ENCODE results near the gene BCL7B.
"Not testable (repeated sequence)": the region's sequence is repeated elsewhere in the genome, so short reads cannot be mapped to it uniquely, and the experiment has no call there.

Gene BCL7B

DNA sequence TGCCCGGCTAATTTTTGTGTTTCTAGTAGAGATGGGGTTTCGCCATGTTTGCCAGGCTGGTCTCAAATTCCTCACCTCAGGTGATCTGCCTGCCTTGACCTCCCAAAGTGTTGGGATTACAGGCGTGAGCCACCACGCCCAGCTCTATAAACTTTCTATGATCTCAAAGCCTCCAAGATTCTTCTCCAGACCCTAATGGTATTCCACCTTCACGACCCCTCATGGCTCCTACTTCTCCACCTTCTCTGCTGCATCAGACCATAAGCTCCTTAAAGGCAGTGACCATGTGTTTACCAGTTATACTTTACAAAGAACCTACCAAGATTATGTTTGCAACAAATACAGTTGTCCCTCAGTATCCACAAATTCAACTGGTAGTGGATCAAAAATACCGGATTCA is 25.3 kb downstream of the BCL7B start:
- no peak for DNase-seq

DNA sequence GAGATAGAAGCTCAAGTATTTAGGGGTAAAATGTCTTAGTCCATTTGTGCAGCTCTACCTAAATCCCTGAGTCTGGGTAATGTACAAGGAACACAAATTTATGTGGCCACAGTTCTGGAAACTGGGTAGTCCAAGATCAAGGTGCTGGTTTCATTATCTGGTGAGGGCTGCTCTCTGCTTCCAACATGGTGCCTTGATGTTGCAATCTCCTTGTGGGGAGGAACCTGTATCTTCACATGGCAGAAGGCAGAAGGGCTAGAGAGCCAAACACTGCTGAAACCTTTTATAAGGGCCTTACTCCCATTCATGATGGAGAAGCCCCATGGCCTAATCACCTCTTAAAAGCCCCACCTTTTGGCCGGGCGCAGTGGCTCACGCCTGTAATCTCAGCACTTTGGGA is 26.7 kb downstream of the BCL7B start:
- DNase-seq, result no peak

DNA sequence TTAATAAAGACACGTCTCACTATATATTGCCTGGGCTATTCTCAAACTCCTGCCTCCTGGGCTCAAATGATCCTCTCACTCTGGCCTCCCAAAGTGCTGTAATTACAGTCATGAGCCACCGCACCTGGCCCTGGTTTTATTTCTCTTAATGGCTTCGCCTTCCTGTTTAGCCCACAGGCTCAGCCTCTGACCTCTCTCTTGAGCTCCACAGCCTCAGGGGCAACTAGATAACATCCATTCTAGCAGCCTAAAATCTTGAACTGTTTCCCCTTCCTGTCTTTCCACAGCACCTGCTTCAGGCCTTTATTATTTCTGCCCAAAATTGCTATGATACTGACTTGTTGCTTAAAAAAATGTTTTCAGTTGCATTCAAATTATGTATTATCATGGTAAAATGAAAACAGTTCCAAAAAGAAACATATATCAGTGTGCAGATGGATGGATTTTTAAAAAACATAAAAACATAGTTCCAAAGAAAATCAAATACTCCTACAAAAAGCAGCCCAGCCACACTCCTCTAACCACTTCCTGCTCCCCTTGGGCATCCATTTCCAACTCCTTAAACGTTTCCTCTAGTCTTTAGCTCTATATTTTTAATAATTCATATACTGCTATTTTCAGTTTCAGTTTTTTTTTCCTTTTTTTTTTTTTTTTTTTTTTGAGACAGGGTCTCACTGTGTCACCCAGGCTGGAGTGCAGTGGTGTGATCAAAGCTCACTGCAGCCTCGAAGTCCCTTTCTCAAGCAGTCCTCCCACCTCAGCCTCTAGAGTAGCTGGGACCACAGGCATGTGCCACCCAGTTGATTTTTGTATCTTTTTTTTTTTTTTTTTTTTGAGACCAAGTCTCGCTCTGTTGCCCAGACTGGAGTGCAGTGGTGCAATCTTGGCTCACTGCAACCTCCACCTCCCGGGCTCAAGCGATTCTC is 30.3 kb downstream of the BCL7B start:
- peak; percentile 21 for DNase-seq

DNA sequence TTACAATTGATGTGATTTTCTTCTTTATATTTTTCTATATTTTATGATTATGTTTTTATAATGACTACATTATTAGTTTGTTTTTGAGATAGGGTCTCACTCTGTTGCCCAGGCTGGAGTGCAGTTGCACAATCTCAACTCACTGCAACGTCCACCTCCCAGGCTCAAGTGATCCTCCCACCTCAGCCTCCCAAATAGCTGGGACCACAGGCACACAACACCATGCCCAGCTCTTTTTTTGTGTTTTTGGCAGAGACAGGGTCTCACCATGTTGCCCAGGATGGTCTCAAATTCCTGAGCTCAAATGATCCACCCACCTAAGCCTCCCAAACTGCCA is 31.4 kb downstream of the BCL7B start:
- DNase-seq, result not testable (repeated sequence)

DNA sequence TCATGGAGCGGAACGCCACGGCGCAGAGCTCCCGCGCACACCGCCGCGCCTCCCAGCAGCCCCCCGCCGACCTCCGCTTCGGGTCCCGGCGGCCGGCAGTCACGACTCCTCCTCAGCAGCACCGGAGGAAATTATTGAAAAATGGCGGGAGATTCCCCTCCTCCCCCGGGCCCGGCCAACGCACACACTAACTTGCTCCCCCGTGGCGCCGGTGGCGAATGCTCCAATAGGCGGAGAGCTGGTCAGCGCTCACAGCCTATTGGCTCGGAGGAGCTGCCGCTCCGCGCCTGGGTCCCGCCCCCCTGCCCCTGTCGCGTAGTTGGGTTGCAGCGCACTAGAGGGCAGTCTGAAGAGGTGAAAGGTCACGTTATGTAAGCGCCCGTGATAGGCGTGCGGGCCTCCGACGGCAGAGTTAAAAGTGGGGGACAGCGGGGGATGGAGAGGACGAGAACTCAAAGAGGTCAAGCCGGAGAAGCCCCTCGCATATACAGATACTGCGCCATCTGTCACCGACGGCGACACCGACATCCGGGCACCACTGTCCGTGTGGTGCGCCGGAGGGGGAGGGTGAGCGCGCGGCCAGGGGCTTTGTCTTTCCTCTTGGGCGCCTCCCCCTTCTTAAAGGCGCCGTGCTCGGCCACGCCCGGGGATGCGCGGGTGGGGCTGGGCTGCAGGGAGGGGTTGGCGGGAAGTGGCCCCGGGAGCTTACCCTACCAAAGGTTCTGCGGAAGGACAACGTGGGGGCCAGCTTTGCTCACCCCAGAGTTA is 35.2 kb downstream of the BCL7B start, which contains the start of gene BAZ1B:
Gene BAZ1B (minus strand): TSS at position 189 of the 768 bp plus-strand sequence. CDS start 360 bp downstream, outside the sequence.
- DNase-seq, result peak; percentile 97

DNA sequence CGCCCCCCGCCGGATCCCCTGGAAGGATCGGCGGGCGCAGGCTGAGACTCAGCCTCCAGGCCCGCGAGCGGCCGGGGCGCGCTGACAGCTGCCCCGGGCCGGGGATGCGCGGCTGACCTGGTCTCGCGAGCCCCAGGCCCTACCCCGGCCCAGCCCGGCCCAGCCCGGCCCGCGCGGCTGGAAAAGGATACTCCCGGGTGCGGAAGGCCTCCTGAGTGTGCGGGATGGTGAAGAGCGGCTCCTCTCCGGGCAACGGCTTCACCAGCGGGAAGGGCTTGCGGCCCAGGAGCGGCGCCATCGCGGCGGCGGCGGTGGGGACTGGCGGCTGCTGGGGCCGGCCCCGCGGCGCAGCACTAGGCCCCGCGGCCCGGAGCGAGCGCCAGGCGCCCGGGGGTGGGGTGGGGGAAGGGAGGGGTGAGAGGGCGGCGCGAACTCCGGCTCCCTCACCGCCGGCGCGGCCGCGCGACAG is 35.8 kb downstream of the BCL7B start:
- DNase-seq, result no peak

DNA sequence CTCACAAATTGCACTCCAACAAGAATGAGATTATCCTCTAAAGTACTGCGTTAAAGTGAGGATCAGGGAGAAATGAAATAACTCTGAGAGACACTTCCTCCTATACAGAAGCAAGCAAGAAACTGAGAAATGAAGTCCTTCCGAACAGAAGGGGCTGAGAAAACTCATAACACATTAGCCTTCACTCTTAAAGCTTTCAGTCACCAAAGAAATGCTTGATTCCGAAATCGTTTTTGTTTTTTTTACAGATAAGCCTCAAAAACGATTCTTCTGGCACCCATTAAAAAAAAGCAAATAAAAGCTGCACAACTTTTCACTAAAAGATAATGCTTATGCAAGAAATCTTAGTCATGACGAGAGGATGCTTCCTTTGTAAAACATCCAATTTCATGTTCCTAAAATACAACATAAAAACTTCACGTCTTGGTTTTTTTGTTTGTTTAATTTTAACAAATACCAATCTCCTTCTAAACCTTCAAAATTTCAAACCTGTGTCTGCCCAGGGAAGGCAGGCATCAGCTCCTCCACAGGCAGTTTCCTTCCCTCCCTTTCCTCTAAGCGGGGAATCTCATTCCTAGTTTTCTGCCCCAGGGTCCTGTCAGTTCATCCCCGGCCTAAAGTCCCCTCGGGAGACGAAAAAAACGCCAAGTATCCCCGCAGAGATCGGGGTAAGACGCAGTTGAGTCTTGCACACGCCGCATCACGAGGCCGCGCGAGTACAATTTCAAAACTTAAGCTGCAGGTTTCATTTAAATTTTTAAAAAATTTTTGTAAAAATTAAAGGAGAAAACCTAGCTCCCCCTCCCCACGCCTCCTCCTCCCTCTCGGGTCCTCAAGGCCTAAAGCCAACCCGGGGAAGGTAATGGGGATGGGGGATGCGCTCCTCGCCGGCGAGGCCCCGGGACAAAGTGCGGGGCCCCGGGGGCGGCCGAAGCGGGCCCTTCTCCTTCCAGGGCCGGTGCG is 36.5 kb downstream of the BCL7B start:
- DNase-seq, result no peak

DNA sequence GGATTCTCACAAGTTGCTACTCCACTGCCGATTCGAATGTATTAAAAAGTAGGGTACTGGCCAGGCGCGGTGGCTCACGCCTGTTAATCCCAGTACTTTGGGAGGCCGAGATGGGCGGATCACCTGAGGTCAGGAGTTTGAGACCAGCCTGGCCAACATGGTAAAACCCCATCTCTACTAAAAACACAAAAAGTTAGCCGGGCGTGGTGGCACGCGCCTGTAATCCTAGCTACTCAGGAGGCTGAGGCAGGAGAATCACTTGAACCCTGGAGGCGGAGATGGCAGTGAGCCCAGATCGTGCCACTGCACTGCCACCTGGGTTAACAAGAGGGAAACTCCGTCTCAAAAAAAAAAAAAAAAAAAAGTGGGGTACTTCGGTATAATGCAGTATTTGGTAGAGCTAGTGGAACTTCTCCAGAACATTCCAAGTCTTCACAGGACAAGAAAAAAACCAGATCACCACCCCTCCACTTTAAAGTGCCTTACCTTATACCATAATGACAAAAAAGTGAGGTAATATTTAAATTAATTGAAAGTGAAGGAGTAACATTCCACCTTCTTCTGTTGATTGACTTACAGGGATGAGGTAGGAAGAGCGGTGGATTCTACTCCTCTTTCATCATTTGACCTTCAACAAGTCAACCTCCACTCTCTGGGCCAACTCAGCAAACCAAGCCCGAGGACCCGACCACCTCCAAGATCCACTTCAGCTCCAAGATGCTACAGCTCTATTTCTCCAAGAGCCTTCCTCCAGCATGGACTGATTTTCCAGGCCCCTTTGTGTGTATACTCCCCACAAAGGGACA is 37.4 kb downstream of the BCL7B start:
- peak; percentile 36 for DNase-seq

DNA sequence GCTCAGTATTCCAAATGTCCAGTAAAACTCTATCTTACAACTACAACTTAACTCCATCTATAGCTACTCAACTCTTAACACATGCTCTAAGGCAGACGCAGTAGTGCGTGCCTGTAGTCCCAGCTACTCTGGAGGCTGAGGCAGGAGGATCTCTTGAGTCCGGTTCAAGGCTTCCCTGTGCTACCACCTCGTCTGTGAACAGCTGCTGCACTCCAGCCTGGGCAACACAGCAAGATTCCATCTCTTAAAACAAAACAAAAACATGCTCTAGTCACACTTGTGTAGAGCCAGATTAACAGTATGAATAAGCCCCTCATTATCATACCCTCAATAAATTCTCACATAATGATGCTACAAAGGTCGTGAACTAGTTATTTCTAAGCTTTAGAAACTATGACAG is 39.0 kb downstream of the BCL7B start:
- DNase-seq, result no peak

DNA sequence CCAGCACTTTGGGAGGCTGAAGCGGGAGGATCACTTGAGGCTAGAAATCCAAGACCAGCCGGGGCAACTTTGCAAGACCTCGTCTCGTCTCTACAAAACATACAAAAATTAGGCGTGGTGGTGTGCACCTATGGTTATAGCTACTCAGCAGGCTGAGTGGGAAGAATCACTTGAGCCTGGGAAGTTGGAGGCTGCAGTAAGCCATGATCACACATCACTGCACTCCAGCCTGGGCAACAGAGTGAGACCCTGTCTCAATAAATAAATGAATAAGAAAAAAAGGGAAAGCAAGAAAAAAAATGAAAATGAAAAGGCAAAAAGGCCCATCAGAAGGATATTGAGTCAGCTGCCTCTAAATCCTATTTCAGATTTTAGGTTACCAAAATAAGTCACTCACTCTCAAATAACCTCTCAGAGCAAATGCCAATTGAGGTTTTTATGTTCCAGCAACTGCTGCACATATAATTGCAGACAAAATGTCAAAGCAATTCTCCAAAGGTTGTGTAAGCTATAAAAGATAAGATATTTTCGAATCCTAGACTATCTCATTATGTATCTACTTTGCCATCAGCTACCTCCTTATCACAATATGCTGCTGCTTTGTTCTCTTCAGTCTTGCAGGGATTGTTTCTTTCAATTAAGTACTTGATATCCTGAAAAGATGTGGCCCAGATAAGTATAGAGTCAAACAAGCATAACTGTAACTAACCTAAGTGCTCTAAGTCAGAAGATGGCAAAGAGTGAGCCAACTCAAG is 40.1 kb downstream of the BCL7B start:
- DNase-seq, result no peak

DNA sequence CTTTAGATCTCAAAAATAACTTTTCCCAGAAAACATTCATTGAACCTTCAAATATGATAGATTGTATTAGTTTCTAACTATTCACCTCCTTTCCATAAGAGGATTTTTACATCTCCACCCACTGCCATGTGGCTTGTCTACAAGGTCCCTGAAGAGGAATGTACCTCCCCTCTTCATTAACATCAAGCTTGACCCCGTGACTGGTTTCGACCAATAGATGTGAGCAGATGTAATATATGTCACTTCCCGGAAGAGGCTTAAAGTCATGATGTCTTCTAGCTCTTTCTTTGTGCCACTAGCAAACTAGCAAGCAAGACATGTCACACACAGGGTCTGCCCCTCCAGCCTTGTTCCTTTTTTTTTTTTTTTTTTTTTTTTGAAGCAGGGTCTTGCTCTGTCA is 42.3 kb downstream of the BCL7B start:
- DNase-seq, result no peak

DNA sequence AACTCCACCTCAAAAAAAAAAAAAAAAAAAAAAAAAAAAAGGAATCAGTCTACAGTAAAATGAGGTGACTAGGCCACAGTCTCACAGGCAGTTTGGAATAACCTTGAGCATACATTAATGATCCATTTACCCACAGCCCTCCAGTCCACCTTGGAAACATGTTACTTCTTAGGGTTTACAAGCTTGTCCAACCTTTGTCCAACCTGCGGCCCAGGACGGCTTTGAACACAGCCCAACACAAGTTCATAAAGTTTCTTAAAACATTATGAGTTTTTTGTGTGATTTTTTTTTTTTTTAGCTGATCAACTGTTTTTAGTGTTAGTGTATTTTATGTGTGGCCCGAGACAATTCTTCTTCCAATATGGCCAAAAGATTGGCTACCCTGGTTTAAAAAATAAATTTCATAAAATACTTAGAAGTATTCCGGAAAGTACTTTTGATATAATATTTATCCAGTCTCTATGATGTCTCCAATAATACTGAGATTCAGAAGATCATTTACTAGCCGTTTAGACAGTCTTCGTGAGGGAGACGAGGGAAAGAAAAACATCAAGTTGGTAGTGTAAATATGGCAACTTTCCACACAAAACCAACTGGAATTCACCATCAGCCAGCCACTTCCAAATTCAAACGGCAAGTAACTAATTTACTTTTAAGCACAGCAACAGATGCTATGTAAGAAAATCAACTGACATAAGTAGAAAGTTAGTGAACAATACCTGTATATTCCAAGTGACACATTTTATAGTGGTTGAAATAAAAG is 45.3 kb downstream of the BCL7B start:
- DNase-seq, result no peak

DNA sequence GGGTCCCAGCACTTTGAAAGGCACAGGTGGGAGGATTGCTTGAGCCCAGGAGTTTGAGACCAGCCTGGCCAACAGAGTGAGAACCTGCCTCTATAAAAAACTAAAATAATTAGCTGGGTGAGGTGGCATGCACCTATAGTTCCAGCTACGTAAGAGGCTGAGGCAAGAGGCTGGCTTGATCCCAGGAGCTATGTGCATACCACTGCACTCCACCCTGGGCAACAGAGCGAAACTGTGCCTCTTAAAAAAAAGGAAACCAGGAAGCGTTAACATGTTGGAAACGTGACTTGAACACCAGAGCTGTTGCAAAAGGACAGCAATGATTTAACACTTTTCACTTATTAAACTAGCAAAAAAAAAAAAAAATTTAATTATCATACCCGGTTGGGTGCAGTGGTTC is 48.0 kb downstream of the BCL7B start:
- no peak for DNase-seq

DNA sequence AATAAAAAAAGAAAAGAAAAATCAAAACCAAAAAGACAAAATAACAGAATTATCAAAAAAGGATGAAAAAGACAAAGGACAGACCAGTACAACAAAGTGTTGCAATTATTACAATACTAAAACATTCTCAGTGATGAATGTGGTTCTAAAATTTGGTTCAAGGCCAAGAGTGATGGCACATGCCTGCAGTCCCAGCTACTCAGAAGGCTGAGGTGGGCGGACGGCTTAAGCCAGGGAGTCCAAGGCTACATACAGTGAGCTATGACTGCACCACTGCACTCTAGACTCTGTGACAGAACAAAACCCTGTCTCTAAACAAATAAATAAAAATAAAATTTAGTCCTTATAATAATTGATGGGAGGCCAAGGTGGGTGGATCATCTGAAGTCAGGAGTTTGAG is 49.9 kb downstream of the BCL7B start:
- no peak for DNase-seq

DNA sequence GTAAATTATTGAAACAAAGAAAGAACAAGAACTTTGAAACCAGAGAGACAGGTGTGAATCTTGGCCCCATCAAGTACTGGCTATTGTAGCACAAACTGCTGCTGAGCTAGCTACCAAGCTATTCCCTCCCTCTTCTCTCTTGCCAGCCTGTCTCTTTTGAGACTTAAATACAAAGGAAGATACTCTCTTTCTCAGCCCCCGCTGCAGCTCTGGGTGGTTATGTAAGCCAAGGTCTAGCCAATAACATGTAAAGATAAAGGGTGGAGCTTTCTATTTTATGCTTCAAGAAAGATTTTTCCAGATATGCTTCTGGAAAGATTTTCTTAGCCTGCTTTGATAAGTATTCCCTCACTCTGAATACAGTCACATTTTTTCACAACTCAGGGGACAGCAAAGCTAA is 52.6 kb downstream of the BCL7B start:
- DNase-seq, result no peak

DNA sequence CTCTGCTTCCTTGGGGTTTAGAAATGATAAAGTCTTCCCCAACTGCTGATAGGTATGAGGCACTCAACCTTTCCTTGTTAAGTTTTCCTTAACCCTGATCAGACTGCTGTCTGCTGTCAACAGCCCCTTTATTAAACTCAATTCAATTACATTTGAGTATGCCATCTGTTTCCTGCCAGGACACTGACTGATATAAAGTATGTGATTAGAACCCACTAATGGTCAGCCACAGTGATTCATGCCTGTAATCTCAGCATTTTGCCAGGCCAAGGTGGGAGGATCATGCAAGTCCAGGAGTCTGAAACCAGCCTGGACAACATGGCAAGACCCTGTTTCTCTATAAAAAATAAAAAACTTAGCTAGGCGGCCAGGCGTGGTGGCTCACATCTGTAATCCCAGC is 53.5 kb downstream of the BCL7B start:
- no peak for DNase-seq

DNA sequence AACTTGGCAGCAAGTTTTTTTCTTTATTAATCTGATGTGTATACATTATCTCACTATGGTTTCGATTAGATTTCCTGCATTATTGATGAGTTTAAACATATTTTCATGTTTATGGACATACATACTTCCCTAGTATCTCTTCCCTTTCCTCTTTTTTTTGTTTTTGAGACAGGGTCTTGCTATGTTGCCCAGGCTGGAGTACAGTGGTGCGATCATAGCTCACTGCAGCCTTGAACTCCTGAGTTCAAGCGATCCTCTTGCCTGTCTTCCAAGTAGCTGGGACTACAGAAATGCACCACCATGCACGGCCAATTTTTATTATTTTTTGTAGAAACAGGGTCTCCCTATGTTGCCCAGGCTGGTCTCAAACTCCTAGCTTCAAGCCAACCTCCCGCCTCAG is 54.3 kb downstream of the BCL7B start:
- no peak for DNase-seq

DNA sequence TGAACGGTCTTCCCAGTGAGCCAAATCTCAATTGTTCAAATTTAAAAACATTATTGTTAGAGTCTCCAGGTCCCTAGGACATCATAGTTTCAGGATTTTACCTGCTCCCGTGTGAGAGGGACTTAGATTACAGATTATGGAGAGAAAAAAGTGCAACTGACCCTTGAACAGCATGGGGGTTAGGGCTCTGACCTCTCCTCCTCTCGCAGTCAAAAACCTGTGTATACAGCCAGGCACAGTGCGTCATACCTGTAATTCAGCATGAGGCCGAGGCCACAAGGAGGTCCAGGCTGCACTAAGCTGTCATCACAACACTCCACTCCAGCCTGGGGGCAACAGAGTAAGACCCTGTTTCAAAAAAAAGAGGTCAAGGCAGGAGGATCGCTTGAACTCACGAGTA is 60.9 kb downstream of the BCL7B start:
- no peak for DNase-seq

DNA sequence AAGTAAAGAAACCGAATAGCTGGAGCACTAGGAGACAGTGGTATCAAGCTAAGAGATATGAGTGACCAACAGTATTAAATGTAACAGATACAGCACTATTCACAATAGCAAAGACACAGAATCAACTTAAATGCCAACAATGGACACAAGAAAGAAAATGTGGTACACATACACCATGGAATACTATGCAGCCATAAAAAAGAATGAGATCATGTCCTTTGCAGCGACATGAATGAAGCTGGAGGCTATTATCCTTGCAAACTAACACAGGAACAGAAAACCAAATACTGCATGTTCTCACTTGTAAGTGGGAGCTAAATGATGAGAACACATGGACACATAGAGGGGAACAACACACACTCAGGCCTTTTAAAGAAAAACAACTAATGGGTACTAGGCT is 62.0 kb downstream of the BCL7B start:
- DNase-seq, result not testable (repeated sequence)

DNA sequence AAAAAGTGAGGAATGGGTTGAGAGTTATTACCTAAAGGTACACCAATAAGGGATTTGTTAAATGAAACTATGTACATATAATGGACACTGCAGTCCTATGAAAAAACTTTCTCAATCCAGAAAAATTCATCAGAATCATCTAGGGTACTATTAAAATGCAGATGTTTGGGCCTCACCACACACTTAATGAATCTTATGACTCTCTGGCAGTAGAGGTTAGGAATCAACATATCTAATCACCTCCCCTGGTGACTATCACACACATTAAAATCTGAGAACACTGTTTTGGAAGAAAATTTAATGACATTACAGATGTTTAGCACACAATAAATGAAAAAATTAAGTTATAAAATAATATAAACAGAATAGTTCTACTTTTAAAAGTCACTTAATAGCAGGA is 67.5 kb downstream of the BCL7B start:
- DNase-seq, result no peak

All from CD4-positive, alpha-beta T cell treated with Interleukin-6 for 4 hours (primary cell).